HG03558 (cell line): Measurements from ENCODE around the gene CORO6.

Source experiments
- ATAC-seq: cut with Tn5 transposase; IDR thresholded peaks from one replicate; pipeline ENCODE4 v1.9.1; 2021; ENCODE audit warnings: moderate number of reproducible peaks; ENCODE audit not compliant: unreplicated experiment; ENCODE audit errors: extremely low read depth

CORO6 gene

DNA sequence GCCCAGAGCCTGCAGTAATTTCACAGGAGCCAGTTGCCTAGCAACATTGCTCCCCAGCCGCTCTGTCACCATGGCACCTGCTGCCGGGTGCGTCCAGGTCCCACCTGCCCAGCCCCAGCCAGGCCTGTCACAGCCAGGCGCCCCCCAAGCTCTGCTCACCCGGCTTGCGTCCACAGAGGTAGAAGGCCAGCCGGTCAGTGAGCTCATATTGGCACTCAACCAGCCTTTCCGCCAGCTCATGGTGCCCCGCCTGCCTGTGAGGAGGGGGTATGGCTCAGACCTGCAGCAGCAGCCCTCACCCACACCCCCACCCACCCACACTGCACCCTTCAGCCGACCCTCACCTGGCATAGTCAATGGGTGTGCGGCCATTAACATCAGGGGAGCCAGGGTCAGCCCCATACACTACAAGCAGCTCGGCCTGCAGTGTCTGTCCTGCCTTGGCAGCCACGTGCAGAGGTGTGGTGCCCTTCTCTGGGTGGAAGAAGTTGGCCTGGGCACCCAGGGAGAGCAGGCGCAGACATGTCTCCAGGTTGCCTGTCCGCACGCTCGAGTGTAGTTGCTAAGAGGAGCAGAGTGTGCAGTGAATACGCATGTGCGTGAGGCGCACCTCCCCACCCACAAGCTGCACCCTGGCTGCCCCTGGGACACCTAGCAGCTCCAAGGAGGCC, 41.0 kb downstream of the CORO6 start:
- no peak for ATAC-seq

DNA sequence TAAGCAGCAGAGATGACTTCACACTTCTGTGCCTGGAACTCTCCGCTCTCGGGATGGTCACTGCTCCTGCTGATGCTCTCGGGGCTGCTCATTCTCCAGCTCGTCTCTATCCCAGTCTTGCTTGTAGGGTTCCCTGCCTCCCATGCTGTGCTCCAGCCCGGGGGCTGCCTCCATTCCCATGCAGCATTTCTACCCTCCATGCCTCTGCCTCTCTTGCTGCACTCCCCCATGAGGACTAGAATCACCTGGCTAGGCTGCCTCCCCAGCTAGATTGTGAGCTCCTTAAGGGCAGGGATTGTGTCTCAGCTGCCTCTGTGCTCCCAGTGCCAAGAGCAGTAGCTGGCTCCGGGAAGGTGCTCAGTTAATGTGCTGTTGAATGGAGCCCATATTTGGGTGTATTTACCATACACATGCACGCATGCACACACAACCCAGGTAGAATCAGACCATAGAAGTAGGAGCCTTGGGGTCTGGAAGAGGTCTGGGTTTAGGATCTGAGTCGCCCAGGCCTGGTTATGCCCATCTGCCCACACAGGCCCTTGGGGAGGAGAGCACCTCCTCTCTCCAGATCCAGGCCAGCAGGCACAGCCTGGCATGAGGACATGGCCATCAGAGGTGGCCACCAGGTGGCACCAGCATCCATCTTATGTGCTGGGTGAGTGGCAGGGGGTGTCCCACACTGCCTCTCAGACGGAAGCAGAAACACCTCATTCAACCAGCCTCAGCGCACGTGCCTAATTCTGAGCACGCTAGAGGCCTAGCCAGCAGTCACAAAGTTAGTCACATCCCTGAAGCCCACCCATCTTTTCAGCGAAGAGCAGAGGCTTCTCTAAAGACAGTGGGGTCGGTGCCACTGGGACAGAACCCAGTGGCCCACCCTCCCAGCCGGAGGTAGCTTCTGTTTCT, 42.6 kb downstream of the CORO6 start:
- peak; percentile 63 for ATAC-seq

DNA sequence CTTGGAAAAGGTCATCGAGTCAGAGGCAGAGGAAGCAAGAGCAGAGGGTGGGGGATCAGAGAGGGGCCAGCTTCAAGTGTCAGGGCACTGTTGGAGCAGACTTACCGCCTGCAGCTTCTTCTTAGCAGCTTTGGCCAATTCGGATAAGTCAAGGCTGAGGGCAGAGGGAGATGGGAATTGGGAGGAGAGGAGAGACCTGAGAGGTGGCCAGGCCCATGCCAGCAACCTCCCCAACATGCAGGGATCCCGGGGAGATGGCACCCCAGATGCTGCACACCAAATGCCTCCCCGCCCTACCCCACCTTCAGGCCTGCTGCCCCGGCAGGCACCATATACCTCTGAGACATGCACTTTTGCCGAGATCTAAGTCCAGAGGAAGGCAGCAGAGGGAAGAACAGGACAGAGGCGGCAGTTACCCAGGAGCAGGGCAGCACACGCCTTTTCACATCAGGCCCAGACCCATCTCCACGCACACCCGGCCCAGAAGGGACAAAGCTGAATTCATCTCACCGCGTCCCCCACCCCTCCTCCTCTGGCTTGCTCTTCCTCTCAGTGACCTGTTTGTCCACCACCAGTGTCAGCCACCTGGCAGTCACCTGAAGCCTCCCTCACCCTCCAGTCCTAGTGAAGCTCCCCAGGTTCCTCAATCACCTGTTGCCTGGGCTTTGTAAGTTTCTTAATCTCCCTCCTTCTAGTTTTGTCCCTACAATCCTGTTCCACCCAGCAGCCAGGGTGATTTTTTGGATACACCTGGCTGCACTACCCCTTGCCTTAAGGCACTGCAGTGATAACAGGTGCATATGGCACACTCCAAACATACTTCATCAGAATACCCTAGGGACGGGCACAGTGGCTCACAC, 43.9 kb downstream of the CORO6 start:
- no peak for ATAC-seq

DNA sequence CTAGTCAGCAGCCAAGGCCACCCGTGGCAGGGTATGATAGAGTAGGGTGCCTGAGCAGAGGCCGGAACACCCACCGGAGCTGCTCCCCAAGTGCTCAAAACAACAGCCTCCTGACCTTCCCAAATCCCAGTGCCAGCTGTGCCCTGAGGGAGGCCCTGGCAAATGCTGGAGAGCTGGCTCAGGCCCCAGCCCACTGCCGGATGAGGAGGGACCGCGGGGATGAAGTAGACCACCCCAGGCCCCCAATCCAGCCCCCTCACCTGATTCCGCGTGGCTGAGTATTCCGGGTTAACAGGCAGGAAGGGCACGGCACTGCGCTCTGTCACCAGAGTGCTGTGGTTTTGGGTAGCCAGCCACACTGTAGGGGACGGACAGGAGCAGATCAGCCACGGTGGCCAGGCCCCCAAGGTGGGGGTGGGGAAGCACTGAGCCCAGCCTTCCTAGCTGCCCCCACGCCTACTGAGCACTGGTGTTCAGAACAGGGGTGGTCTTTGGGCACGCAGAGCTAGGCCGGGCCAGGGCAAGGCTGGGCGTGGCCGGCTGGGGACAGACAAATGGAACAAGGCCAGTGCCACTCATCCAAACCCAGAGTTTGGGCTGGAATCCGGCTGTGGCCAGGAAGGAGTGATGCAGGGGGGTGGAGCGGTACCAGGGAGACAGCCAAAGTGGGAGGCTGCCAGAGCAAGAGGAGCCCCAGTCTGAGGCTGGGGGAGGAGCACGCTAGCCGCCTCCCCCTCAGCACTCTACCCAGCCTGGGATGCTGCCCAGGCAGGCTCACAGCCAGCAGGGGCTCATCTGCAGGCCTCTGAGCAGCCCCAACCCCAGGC, 45.1 kb downstream of the CORO6 start:
- no peak for ATAC-seq

DNA sequence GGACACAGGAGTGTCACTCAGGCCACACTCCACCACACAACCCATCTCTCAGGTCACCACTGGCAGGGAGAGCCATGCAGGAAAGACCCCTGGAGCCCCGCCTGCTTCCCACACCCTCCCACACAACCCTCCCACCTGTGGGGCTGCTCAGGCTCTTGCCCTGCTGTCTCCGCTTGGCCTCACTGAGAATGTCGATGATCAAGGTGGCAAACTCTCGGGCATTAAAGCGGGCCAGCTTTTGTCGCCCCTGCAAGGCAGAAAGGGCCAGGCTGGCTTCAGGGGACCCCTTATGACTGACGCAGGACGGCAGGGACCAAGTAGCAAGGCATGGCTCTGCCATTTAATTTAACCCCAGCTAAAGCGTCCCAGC, 45.7 kb downstream of the CORO6 start:
- ATAC-seq, result no peak

DNA sequence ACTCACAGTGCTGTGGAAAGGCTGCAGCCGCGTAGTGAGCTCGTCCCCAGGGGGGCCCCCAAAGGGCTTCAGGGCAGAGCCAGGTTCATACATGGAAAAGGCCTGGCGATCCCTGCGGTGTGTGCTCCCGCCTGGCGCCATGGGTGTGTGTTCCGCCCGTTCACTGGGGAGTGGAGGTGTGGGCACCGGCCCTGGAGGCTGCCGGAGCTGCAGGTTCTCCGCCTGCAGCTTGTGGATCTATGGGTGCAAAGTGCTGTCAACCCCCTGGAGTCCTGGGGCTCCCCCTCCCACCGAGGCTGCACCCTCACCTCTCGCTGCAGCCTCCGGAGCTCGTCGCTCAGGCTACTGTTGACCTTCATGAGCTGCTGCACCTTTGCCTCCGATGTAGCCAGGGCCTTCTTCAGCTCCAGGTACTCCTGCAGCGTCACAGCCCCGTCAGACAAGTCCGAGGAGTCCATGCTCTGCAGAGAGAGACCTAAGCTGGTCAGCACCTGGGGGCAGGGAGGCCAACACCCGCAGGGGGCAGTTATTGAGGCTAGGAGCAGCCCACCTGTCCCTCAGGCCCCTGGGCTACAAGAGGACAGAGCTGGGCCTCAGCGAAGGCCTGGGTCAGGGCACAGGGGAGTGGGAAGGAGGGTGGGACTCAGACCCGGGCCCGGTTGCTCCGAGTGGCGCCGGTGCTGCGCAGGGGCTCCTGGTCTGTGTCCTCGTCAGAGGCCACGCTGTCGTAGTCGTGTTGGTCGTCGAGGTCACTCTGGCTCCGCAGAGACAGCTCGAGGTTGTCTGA, 46.3 kb downstream of the CORO6 start:
- ATAC-seq, result no peak

DNA sequence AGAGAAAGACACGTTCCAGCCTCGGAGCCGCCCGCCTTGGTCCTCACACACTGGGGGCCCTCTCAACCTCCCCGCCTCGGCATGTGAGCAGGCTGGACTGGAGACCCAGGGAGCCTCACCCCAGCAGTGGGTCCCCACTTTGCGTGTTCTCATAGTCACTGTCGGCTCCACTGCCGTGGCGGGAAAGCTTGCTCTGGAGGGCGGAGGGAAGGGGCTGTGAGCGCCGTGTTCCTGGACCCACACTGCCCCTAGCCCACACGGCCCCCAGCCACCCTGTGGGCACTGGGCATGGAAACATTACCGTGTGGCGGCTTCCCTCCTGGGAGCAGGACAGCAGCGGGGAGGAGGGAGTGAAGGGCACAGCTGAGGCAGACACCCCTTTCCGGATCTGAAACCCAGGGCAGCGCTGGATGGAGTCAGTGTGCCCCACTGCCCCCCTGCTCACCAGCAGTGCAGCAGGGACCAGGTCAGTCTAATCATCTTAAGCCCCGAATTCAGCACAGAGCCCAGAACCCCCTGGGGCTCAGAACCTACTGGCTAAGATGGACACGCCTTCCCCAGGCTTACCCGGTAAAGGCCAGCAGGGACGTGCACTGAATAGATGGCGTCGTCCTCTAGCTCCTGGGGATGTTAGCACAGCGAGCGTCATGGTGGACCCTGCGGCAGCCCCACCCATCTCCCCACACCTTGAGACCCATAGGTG, 47.0 kb downstream of the CORO6 start:
- no peak for ATAC-seq

DNA sequence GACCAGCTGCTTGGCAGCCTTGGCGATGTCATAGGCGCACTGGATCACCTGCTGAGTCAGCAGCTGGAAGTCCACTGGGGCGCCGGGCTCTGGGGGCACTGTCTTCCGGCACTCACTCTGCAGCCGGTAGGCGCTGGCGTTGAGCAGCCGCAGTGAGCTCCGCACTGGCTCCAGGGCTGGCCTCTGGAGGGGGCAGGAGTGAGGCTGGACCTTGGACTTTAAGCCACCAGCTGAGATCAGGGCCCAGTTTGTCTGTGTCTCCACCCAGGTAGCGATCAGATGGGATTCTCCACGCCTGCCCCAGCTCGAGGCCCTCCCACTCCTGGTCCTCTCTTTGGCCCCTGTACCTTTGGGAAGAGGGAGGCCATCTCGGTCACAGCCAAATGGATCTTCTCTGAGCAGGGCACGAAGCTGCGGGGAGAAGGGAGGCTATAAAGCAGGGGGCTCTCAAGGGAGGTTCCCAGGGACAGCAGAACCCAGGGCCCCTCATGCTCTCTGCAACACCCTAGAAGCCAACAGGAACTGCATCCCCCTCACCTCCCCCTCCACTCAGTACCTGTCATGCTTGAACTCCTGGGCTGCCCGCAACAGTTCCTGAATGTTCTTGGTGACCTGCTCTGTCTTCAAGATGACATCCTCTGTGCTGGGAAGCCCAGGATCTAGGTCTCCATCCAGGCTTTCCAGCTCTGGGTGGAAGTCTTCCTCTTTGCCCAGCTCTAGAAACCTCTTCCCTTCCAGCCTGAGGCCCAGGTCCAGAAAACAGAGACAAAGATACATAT, 47.8 kb downstream of the CORO6 start:
- ATAC-seq, result no peak

DNA sequence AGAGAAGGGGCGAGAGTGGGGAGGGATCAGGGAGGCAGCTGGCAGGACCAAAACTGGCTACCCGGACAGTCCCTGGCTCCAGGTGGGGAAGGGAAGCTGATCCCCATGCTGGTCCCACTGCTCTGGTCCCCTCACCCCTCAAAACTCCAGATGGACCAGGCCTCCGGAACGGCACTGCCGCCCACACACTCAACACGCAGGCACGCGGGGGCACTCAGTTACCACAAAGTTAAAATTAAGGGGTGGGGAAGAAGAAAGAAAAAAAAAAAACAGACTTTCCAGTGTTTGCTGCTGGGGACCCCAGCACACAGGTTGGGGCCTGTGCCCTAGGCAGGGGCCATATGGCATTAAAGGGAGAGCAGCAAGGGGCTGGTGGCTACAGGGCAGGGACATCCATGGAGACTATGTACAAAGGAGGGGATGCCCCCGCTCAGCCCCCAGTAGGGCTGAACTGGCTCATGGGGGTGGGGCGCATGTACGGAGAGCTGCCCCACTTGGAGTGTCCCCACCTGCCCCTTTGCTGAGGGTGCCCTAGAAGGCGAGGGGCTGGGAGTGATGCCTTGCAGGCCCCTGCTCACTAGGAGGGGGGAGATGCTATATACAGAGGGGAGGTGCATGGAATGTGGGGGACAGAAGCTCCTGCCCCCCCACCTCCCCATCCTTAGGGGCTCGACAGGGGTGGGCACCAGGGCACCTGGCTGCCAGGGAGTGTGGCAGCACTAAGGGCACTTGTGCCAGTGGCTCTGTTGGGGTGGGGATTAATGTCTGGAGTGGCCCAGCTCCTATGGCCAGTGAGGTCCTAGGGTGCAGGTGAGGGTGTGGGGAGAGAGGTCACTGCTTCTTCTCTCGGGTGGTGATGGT, 48.6 kb downstream of the CORO6 start:
- no peak for ATAC-seq

DNA sequence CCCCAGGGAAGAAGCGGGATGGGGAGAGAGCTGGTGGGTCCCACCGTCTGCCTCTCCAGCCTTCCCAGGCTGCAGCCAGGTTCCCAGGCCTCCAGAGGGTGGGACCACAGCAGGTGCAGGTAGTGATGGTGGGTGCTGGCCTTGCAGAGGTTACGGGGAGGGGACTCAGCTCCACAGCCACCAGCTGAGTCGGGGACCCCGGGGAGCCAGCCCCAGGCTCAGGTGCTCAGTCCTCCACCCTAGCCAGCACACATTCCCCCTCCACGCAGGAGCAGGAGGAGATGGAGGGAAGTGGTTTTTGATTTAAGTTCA, 49.2 kb downstream of the CORO6 start:
- no peak for ATAC-seq

DNA sequence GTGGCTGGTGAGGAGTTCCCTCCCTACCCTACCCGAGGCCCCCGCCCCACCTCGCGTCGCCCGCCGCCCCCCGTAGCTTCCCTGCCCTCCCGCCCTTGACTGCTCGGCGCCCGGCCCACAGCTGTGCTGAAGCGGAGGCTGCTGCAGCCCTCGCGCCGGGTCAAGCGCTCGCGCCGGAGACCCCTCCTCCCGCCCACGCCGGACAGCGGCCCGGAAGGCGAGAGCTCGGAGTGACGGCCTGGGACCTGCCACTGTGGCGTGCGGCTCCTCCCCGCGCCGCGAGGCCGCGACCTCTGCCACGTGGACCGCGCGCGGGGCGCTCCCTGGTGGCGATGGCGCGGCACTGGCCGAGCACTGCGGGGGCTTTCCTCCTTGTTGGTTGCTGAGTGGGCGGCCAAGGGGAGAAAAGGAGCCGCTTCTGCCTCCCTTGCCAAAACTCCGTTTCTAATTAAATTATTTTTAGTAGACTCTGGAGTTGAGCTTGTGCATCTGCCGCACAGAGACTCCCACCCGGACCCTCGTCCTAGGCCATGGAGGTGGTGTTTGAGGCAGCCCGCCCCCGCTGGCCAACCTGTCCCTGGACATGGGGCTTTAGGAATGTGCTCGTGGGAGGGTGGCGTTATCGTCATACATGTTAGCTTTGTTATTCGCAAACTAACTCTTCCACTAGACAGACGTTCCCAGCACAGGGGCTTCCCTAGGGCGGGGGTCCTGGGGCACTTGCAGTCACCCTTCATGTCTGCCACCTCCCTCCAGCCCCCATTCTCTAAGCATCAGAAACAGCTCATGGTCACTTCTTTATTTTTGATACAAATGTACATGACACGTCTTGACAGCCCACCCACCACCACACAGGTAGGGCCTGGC, 49.8 kb downstream of the CORO6 start:
- no peak for ATAC-seq

DNA sequence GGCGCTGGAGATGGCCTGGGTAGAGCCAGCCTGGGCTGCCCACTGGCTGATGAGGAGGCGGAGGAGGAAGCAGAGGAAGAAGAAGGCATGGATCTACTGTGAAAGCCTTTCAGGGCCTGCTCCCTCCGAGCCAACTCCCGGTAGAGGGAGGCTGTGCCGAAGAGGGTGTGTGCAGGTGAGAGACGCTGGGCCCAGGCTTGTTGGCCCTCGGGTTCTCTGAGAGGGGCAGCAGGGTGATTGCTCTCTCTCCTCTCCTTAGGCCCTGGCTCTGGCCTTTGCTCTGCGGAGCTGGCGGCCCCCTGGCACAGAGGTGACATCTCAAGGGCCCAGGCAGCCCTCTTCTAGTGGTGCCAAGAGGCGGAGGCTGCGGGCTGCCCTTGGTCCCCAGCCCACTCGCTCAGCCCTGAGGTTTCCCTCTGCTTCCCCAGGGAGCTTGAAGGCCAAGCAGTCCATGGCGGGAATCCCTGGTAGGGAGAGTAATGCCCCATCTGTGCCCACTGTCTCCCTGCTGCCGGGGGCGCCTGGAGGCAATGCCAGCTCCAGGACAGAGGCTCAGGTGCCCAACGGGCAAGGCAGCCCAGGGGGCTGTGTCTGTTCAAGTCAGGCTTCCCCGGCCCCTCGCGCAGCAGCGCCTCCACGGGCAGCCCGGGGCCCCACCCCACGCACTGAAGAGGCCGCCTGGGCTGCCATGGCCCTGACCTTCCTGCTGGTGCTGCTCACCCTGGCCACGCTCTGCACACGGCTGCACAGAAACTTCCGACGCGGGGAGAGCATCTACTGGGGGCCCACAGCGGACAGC, 50.6 kb downstream of the CORO6 start:
- no peak for ATAC-seq

DNA sequence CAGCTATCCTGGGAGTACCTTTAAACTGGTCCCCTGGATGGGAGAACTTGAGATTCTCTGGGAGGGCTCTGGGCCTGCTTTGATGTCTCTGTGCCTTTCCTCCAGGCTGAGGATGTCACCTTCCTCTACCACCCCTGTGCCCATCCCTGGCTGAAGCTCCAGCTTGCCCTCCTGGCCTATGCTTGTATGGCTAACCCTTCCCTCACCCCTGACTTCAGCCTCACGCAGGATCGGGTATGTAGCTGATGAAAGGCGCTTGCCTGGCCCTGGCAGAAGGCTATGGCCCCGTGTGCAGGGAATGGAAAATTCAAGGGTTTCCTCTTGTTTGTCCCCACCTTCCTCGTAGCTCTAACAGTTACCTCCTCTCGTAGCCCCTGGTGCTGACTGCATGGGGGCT, 51.2 kb downstream of the CORO6 start:
- ATAC-seq, result no peak

DNA sequence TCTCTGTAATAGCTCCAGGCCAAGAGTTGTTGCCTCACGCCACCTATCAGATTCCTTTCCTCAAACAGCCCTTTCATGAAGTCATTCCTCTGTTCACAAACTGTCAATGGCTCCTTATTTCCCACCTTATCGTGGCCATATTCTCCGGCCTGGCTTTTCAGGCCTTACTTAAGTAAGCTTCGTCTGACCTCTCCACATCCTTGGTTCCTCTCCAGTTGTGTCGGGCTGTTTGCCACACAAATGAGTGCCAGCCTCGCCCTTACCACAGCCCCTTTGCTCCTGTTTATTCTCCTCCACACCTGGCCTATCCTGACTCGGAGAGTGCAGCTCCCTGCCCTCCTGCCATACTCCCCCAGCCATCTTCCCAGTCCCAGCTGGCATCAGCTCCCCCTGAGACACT, 52.2 kb downstream of the CORO6 start:
- no peak for ATAC-seq

DNA sequence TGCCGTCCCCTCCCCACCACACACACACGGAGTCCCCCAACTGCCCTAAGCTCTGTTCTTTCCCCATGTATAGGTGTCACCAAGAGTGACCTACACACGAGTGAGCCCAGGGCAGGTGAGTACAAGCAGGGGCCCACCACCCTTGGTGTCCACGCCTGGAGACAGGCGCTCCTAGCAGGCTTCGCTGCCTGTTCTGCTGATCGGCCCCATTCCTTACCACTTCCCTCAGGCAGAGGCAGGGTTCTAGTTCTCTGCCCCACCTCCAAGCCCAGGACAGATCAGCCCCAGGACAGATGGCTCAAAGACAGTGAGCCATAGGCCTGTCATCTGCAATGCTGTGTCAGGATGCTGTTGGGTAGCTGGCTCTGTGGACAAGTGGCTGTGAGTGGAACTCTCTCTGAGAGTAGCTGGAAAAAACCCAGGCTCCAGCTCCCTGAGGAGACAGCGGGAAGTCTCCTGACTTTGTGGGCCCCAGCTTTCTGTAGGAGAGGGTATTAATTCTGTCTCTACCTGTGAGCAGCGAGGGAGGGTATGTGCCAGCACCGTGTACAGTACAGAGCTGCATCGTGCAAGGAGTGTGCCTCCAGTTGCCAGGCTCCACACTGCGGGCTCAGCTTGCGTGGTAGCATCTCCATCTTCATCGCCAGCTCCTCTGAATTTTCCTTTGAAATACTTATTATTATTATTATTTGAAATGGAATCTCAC, 53.3 kb downstream of the CORO6 start:
- no peak for ATAC-seq
